ENCODE measurements around the gene TRPV6.

The TRPV6 gene

DNA sequence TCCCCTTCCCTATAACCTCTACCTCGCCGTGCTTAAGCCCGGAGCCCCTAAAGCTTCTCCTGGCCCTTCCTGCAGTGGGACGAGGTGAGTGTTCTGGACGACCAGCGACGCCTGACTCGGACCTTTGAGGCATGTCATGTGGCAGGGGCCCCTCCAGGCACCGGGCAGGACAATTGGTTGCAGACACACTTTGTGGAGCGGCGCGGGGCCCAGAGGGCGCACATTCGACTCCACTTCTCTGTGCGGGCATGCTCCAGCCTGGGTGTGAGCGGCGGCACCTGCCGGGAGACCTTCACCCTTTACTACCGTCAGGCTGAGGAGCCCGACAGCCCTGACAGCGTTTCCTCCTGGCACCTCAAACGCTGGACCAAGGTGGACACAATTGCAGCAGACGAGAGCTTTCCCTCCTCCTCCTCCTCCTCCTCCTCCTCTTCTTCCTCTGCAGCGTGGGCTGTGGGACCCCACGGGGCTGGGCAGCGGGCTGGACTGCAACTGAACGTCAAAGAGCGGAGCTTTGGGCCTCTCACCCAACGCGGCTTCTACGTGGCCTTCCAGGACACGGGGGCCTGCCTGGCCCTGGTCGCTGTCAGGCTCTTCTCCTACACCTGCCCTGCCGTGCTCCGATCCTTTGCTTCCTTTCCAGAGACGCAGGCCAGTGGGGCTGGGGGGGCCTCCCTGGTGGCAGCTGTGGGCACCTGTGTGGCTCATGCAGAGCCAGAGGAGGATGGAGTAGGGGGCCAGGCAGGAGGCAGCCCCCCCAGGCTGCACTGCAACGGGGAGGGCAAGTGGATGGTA, 21.5 kb downstream of the TRPV6 start:
- no peaks in the 10 kb centered on the region; the same call in 1 of the 2 replicates for H3K27me3 ChIP-seq (replicated peaks; ENCODE audit: control insufficient read depth, insufficient read depth, low read length)
- no peak for DNase-seq (ENCODE audit: extremely low read depth, insufficient read length)
- H3K36me3 ChIP-seq (ENCODE audit: control insufficient read depth, insufficient read depth, low read length), result no peaks in the 10 kb centered on the region
- H3K4me3 ChIP-seq (replicated peaks; ENCODE audit: low read depth, low read length), result no peak overlapping the region
- TF ChIP-seq, protein P1, sequence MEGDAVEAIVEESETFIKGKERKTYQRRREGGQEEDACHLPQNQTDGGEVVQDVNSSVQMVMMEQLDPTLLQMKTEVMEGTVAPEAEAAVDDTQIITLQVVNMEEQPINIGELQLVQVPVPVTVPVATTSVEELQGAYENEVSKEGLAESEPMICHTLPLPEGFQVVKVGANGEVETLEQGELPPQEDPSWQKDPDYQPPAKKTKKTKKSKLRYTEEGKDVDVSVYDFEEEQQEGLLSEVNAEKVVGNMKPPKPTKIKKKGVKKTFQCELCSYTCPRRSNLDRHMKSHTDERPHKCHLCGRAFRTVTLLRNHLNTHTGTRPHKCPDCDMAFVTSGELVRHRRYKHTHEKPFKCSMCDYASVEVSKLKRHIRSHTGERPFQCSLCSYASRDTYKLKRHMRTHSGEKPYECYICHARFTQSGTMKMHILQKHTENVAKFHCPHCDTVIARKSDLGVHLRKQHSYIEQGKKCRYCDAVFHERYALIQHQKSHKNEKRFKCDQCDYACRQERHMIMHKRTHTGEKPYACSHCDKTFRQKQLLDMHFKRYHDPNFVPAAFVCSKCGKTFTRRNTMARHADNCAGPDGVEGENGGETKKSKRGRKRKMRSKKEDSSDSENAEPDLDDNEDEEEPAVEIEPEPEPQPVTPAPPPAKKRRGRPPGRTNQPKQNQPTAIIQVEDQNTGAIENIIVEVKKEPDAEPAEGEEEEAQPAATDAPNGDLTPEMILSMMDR (IDR thresholded peaks at IDR 0.05; ENCODE audit: insufficient read depth, low read length, poor library complexity, severe bottlenecking), result no peak

DNA sequence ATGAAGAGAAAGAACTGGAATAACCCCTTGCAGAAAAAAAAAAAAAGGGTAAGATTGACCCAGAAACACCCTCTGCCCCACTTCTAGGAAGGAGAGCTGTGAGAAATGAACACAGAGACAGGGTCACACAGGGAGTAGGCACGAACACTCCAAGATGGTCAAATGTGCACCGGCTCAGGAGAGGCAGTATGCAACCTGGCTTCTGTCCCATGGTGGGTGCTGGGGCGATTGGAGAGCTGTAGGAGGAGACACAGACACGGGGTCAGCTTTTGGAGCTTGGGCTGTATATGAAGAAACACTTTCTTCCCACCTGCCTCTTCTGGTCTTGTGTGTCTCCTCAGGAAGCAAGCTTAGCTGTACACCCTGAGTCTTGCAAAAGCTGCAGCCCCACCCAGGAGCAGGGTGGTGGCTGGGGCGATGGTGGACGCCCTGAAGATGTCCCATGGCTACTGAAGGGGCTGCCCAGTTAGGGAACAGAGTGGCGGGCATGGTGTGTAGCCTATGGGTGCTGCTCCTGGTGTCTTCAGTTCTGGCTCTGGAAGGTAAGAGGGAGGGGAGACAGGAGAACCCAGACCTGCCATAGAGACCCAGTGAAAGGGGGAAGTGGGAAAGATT, 22.7 kb downstream of the TRPV6 start:
- H3K27me3 ChIP-seq (replicated peaks; ENCODE audit: control insufficient read depth, insufficient read depth, low read length), result no peaks in the 10 kb centered on the region; the same call in 1 of the 2 replicates
- DNase-seq (ENCODE audit: extremely low read depth, insufficient read length), result no peak

DNA sequence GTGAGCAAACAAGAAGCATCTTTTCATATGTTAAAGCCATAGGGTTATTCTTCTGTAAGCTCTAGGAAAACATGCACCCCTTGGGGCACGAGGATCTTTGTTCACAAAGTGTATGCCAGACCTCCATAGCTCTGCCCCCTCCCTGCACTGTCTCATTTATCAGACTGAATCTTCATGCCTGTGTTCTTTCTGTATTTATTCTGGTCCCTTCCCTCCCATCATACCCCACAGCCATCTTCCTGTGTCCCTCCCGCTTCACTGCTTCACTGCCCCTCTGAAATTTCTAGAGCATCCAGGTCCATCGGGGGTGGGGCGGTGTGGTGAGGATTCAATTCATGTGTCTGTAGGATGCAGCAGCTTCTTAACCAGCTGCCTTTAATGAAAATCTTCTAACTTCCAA, 23.2 kb downstream of the TRPV6 start:
- DNase-seq (ENCODE audit: extremely low read depth, insufficient read length), result no peak
- Histone ChIP-seq H3K36me3 (ENCODE audit: control insufficient read depth, insufficient read depth, low read length) (no peaks in the 10 kb centered on the region), H3K27me3 (replicated peaks; ENCODE audit: control insufficient read depth, insufficient read depth, low read length) (no peaks in the 10 kb centered on the region; the same call in 1 of the 2 replicates), H3K4me3 (replicated peaks; ENCODE audit: low read depth, low read length) (no peak overlapping the region)
- TF ChIP-seq, protein P1 (IDR thresholded peaks at IDR 0.05; ENCODE audit: insufficient read depth, low read length, poor library complexity, severe bottlenecking), result no peak

More for the DNA sequence above, 22.7 kb downstream of the TRPV6 start:
- H3K36me3 ChIP-seq (ENCODE audit: control insufficient read depth, insufficient read depth, low read length), result no peaks in the 10 kb centered on the region
- TF ChIP-seq, protein P1 (IDR thresholded peaks at IDR 0.05; ENCODE audit: insufficient read depth, low read length, poor library complexity, severe bottlenecking), result no peak
- H3K4me3 ChIP-seq (replicated peaks; ENCODE audit: low read depth, low read length), result no peak overlapping the region

DNA sequence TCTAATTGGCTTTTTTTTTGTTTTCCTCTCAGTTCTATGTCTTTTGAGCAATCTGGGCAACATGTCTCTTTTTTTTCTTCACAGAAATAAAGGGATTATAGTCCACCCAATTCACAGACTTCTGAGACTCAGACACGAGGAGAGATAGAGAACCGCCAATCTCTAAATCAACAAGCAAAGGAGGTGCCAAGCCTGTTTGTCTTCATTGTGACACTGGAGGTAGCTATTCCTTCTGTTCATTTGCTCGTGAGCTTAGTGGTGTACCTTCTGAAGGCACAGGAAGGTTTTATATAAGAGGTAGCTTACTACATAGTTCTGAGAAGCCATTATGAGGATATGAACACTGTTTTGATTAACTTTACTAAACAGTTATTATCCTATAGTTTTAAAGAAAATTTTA, 24.6 kb downstream of the TRPV6 start:
- TF ChIP-seq, protein P1 (IDR thresholded peaks at IDR 0.05; ENCODE audit: insufficient read depth, low read length, poor library complexity, severe bottlenecking), result no peak
- DNase-seq (ENCODE audit: extremely low read depth, insufficient read length), result no peak
- no peak overlapping the region for H3K4me3 ChIP-seq (replicated peaks; ENCODE audit: low read depth, low read length)
- H3K27me3 ChIP-seq (replicated peaks; ENCODE audit: control insufficient read depth, insufficient read depth, low read length), result no peaks in the 10 kb centered on the region; the same call in none of the 2 replicates
- H3K36me3 ChIP-seq (ENCODE audit: control insufficient read depth, insufficient read depth, low read length), result no peaks in the 10 kb centered on the region

DNA sequence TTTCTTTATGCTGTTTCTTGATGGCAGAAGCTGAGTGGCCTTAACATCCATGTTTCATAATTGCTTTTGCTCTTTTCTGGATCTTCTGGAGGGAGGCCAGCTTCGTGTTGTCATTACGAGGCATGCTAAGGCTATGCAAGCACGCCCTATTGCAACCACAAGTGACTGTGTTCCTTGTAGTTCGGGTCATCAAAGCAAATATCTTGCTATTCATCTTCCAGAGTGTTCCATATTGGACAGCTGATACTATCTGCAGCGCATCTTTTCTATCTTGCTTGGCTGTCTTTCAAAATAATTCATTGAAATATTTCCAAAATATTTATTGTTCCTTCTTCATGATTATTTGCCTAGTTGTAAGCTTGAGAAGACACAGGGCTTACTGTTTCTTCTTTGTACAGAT, 25.7 kb downstream of the TRPV6 start:
- TF ChIP-seq, protein P1 (IDR thresholded peaks at IDR 0.05; ENCODE audit: insufficient read depth, low read length, poor library complexity, severe bottlenecking), result no peak
- no peaks in the 10 kb centered on the region for H3K36me3 ChIP-seq (ENCODE audit: control insufficient read depth, insufficient read depth, low read length)
- H3K27me3 ChIP-seq (replicated peaks; ENCODE audit: control insufficient read depth, insufficient read depth, low read length), result peaks cover 3% of the 10 kb centered on the region
- DNase-seq (ENCODE audit: extremely low read depth, insufficient read length), result no peak
- no peak overlapping the region for H3K4me3 ChIP-seq (replicated peaks; ENCODE audit: low read depth, low read length)

Data from GM06990 (cell line).